ENCODE results near the gene CCDC121.

The CCDC121 gene

GRCh38 chr2:27581417-27582128 is 47.2 kb downstream of the CCDC121 start:
- no peak for FAIRE-seq

More at GRCh38 chr2:27581417-27582128, 47.2 kb downstream of the CCDC121 start:
- DNase-seq (ENCODE audit: insufficient read length, low spot score) = no peak
- TF ChIP-seq CTCF (IDR thresholded peaks at IDR 0.05; ENCODE audit: insufficient read depth, missing control alignments) = no peak
